ENCODE data around the gene TEKT3.

TEKT3 gene

DNA sequence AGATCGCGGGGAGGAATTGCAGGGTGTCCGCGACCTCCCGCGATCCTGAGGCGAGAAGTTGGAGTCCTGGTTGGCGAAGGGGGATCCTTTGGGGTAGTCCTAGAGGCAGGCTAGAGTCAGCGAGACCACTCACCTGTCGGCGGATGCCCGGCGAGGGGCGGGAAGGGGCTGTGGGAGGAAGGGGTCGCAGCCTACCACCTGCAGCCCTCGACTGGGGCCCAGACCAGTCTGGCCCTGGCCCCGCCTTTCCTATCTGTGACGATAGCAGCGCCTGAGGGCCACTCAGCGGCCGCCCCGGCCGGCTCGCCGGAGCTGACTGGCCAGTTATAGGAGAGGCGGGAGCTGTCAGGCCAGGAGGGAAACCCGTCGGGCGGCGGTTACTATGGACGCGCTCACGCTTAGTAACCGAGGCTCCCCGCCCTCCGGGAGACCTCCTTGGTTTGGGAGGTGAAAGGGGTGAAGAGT, at the start of gene TEKT3:
Gene TEKT3, minus strand, starts transcription at position 213 of the 465 bp plus-strand sequence. CDS start 10,012 bp downstream, outside the sequence.
- FAIRE-seq, result peak; percentile 66

DNA sequence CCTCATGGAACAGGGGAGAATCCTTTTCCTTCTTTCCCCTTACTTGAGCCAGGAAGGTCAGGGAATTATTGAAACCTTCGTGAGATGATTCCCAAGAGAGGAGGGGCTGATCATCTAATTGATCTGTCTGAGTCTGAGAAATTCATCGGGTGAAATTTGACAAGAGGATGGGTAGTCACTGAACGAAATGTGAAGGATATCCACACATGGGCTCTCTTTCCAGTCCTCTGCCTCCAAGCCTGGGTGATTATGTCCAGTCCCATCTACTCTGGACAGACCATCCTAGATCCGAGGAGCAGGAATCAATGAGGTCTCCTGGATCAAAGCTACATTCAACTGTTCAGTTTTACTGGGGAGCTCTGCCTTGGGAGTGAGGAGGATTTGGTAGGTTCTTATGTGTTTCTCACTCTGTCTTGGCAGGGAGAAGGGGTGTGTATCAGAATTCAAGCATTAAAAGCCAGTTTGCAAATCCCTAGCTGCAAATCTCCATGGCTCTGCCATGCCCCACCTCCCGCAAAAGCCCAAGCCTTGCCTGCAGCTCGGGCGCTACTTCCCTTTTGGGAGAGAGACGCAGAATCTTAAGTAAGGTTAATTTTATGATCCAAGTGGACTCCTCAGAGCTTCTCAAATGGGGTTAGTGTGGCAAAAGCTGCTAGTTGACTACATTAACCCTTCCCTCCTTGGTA, 47.1 kb upstream of the TEKT3 start:
- no peak for FAIRE-seq

DNA sequence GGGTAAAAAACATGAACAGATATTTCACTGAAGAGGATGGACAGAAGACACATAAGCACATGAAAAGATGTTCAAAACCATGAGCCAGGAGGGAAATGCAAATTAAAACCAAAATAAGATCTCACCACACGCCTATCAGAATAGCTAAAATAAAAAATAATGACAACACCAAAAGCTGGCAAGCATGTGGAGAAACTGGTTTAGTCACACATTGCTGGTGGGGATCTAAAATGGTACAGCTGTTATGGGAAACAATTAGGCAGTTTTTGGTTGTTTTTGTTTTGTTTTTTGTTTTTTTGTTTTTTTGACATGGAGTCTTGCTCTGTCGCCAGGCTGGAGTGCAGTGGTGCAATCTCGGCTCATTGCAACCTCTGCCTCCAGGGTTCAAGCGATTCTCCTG, 44.7 kb upstream of the TEKT3 start:
- FAIRE-seq, result no peak

DNA sequence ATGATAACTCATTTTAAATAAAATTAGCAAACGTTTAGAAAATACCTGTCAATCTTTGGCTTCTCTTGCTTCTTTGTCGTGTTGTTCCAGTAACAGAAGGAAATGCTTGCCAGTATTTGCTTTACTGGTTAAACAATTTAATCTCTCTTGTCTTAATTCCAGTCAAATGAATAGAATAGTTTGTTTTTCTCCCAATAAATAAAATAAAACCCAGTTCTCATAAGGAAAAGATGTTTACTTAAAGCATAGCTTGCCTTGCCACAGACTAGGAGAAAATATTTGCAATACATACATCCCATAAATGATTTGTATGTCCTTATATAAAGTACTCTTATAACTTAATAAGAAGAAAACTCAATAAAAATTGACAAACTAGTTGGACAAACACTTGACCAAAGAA, 43.9 kb upstream of the TEKT3 start:
- FAIRE-seq, result peak; percentile 21

DNA sequence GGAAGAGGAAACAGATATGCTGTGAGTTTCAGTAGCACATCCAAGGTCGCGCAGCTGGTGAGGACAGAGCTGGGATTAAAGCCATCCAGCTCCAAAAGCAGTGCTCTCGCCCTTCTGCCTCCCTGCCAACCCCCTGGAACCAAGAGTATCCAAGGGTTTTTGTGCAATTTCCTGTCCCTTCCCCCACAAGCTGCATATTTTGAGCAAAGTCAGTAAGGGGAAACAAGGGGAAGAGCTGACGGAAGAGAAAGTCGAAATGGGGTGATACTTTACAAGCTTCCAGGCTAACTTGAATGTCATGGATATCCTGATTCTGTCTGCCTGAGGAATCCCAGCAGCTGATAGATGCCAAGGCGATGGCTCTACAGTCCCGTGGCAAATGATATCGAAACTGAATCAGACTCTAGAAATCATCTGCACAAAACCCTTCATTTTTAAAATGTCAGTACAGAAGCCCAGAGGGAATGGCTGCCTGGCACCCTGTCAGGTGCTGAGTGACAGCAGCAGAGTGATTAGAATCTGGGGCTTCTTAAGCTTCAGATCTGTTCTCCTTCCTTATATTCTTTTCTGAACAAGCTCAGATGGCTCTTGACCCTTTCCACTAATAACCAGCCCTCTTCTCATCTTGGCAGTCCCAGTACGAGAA, 42.9 kb upstream of the TEKT3 start:
- FAIRE-seq, result no peak

DNA sequence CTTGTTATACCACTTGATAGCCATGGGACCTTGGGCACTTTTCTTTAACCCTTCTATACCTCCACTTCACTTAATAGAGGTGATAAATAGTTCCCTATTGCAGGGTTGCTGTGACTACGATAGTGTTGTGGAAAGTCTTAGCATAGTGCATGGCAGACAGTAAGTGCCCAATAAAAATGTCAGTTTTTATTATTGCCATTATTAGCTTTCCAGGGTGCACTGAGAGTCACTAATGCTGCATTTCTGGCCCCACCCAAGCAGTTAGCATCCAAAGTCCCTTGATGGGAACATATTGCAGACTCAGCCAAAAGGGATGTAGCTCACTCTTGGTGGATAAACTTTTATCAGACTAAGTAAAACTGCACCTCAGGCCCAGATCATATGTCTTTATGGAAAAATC, 41.5 kb upstream of the TEKT3 start:
- no peak for FAIRE-seq

DNA sequence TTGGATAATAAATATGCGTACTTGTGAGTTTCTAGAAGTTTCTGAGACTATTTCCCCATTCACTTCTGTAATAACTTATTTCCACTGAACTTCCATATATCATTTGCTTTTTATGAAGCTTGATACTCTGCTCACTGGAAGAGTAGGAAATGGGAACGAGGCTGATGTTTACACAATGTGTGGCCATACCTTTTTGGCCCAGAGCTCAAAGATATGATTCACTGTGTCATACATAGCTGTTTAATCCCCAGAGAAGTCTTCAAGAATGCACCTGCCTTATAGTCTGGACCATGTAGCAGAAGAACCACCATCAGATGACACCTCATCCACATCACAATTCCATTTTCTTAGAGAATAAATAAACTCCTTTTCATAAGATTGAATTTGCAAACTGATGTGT, 40.3 kb upstream of the TEKT3 start:
- no peak for FAIRE-seq

DNA sequence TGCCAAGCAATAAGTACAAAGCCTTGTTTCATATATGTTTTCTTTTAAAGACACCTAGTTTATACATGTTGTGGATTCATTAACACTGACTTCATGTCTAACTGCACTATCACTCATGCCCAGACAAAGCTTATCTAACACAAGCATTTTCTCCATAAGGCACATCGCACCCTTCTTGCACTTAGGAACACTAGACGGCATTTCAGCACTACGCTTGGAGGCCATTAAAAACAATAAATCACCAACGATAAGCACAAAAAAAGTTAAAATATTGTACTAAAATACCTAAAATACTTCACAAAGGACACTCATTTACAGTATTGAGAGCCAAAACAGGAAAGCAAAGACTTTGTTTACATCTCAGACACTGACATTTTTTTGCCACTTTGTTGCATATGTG, 39.0 kb upstream of the TEKT3 start:
- no peak for FAIRE-seq

DNA sequence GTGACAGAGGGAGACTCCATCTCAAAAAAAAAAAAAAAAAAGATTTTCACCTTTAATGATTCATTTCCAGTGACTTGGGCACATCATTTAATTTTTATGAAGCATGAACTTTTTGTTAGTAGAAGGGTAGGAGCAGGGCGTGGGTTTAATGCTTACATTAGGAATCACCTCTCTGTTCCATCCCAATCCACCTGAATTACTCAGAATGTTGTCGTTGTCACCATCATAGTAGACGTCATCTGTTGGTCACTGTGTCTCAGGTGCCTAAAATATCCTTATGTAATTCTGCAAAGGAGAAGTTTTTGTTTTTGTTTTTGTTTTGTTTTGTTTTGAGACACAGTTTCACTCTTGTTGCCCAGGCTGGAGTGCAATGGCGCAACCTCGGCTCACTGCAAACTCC, 38.3 kb upstream of the TEKT3 start:
- FAIRE-seq, result no peak

DNA sequence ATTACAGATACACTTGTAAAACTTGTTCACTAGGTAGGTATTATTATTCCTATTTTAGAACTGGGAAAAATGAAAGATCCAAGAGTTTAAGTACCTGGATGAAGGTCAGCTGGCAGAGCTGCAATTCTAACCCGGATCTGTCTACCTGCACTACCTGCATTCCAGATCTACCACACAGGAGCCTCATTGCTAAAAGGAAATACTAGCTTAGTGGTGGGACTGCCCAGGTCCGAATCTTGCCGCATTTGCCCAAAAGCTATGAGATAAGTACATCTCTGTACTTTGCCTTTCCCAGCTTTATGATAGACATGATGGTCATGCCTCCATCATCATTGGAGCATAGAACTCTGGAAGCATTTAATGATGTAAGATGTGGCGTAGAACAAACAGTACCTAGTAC, 36.8 kb upstream of the TEKT3 start:
- no peak for FAIRE-seq

DNA sequence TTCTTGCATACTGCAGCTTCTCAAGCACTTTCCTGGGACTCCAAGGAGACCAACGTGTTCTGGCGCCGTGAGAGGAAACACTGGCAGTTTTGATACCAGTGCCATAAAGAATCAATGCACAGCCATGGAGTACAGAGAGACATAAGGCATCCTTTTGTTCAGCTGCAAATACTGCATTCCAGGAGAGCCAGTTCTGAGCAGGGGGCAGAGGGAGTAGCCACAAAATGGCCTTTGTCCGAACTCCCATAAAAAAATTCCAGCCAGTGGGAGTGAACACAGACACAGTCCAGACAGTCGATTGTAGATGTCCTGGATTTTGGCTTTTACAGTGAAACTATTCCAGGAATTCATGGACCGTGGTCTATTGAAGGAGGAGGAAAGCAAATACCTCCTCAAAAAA, 36.2 kb upstream of the TEKT3 start:
- peak; percentile 63 for FAIRE-seq

DNA sequence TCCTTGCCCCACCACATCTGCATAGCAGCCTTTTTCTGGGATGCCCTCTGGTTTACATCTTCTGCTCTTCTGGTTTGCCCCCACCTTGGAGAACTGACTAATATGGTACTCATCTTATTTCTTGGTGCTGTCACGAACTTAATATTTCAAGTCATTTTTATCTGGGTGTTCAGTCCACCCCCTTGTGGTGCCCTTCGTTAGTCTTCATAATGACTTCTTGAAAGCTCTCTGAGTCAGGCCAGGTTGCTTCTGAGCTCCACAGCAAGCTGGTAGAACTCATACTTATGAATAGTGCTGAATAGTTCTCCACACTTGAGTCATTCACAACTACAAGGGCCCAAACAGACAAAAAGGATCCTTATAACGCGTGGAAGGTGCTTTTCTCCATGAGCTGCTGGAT, 35.8 kb upstream of the TEKT3 start:
- FAIRE-seq, result no peak

DNA sequence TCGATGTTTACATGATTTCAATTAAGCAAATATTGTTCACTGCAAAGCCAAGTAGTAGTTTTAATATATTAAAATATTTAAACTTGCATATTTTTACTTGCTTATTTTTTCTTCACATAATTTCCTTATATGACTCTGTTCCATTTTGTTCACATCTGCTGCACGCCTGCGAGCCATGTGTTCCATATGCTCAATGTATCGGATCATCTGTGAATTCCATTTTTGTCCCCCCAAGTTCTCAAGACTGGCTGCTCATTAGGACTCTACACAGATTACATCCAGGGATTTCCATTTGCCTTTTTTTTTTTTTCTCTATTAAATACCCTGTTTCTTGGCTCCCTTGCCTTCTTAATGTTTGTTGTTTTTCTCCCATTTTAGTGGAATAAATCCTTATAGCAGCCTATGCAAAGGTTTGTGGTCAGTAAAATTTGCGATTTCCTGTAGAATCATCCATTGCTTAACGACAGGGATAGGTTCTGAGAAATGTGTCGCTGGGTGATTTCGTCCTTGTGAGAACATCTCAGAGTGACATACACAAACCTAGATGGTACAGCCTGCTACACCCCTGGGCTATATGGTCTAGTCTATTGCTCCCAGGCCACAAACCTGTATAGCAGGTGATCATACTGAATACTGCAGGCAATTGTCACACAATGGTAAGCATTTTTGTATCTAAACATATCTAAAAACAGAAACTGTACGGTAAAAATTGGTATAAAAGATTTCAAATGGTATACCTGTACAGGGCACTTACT, 30.2 kb upstream of the TEKT3 start:
- no peak for FAIRE-seq

DNA sequence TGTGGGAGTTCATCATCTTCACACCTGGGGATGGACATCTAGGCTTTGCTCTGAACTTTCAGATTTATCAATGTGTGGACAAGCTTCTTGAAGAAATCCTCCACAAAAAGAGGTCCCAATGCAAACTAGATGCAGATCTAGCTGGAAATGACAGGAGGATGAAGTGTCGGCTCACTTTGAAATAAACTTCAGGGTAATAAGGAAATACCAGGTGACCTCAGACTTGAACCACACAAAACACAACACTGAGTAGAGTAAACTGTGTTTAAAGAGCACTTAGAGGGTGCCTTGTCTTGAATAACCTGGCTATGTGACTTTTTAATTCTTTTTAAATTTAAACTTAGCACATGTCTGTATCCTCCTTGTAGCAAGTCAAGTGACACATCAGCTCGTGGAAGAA, 27.2 kb upstream of the TEKT3 start:
- no peak for FAIRE-seq

DNA sequence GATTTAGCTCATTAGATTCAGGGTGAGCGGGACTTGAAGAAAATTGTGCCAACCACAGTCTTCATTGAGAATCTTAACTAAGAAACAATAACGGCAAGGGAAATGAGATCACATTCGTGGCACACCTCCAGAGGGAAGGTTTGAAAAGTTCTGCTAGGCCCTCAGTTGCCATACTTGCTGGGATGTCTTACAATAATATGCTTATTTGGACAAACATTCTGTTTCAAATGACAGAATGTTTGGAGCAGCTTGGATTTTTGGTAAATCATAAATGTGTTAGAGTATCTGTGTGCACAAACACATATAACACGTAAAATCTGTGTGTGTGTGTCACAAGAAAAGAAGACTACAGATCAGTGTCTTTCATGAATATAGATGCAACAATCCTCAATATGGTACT, 24.6 kb upstream of the TEKT3 start:
- FAIRE-seq, result no peak

DNA sequence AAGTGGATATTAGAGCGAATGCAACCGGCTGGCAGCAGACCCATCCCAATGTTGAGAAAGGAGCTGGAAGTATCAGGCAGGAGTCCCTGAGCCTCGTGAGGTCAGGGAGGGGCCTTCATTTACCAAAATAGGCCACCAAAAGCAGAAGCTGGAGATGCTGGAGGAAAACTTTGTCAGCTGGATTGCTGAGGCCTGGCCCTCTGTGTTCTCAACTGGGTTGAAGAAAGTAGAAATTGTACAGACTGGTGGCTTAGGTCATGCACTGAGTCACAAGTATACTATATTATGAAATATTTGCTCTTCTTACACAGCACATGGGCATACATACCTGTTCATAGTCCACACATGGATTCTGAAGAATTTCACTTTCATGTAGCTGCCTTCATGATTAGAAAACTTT, 23.2 kb upstream of the TEKT3 start:
- FAIRE-seq, result no peak

DNA sequence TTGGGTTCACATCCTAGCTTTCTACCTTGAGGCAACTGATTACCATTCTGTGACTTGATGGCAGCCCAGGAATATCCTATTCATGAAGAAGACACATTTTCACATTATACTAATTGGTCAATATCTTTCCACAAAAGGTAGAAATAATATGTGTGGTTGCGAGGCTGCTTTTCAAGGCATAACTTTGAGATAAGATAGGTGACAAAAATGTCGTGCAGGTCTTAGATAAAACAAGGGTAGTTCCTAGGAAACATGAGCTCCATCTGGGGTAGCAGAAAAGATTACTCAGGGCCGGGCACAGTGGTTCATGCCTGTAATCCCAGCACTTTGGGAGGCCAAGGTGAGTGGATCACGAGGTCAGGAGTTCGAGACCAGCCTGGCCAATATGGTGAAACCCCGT, 22.3 kb upstream of the TEKT3 start:
- no peak for FAIRE-seq

DNA sequence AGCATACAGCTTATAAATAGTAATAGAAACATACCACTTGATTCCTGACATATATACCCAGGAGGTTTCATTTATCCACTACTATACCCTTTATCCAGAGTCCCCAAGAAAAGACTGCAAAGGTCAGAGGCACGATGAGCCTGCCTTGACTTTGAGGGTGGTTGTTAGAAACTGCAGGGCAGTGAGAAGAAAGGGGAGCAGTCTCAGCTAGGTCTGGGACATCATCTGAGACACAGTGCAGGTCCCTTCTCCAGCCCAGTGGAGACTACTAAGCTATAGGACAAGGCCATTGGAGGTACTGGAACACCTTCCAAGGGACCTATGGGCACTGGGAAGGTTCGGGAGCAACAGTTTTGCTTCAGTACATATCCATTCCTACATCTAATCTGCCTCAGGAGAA, 20.2 kb upstream of the TEKT3 start:
- no peak for FAIRE-seq

DNA sequence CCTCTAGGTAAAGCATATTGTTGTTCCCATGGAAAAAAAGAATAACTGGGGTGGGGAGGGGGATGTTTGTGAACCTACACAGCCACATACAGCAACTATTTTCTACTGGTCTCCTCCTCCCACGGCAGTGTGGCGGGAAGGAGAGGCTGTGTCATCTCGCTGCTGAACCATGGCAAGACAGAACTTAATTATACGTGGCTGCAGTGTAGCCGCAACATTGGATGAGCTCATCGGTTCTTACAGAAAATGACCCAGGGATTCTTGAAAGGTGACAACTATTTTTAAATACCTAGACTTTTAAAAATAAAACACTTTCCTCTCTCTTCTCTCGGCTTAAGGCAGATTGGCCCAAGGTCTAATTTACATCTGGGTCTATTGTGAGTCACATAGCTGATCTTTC, 19.8 kb upstream of the TEKT3 start:
- FAIRE-seq, result no peak

DNA sequence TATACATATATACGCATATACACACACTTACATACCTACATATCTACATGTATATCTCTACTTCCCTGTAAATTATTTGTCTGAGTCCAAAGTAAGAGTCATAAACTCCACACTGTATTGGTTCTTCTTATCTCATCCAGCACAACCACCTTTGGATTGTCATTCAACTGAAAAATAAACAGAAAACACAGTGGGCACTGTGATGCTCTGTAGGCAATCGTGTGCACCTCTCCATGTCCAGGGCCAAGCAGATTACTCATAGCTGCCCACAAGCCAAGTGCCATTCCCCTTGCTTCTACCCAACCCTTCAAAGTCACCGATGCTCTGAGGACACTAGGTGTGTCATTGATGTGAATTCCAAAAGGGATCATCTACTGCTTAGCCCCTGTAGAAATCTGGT, 12.9 kb upstream of the TEKT3 start:
- FAIRE-seq, result no peak

DNA sequence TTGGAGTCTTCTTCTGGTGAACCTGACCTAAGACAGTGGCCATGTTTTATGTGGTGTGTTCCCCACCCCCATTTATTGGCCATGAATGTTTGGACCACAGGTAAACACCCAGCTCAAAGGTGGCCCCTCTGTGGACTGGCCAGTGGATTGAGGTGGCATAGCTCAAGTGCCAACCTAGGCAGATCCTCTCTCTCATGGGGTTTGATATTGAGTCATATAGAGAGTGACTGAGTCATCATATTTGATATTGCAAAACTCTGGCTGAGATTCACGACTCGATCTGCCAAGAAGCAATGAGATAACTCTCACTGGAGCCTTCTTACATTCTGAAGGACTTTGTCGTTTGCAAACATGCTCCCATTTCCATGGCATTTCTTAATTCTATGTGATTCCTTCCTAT, 10.5 kb upstream of the TEKT3 start:
- no peak for FAIRE-seq

DNA sequence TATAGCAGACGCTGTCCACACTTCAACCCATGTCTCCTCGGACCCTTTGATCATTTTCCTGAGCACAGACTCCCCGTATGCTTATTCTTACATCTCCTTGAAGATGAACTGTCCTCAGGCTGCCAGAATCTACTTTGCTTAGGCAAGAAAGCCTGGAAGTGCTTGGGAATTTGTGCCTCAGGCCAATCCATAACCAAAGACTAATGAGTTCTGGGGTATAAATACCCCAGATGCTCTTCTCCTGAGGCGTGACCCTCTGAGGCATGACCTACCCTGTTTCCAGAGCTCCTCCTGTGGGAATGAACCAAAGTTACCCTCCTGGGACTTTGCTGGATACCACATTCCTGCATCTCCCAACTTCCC, 10.1 kb upstream of the TEKT3 start:
- FAIRE-seq, result no peak

DNA sequence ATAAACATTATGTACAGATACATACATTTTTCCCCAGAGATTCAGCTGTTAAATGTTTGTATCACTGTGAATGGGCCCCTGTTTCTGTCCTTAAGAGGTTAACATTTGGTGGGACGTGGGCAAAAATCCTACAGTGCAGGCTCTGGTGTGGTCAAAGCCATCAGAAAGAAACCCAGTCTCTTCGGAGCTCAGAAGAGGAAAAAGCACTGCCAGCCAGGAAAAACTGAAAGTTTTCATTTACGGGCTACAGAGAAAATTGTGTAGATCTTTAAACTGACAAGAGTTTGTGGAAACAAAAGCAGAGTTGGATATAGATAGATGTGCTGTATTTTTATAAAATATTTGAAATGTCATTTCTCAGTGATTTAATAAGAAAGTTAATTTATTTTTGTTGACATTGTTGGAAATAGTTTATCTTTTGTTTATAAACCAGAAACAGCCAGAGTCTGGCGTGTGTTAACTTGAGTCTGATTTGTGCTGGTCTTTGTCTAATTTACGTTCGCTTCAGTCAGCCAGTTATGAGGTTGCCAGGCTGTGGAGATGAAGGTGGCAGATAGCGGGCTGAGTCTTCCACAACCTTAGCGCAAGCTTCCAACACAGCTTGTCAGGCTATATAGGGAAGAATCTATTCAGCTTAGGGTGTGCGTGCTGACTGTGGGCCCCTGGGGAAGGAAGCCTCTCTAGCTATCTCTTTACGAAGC, 9.5 kb upstream of the TEKT3 start:
- peak; percentile 74 for FAIRE-seq

DNA sequence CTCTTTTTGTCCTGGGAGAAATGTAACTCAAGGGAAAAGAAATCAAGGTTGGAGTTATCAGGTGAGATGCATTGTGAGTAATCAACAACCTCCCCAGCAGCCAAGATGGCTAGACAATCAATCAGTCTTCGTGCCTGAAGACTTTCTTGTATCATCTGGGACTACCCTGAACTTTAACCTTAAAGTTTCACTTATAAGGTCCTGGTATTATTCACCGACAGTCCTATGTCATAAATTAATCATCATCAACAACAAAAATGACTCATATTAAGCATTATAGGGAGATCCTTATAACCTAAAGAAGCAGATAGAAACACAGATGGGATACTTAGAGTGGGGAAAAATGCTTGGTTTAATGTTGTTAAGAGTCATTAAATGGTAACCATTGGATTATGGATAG, 7.7 kb upstream of the TEKT3 start:
- FAIRE-seq, result no peak

All from endometrium (tissue), 2 donors.